ENCODE data around the gene UGT1A8.

The UGT1A8 gene

GRCh38 chr2:233603520-233603919 lies 13.9 kb upstream of the UGT1A8 start:
- TF ChIP-seq POLR2AphosphoS5 (IDR thresholded peaks at IDR 0.05; ENCODE audit: low read depth, low read length) (no peak), TAF1 (IDR thresholded peaks at IDR 0.05; ENCODE audit: borderline replicate concordance, insufficient read depth, low read length) (no peak), FOXP2 (optimal IDR thresholded peaks at IDR 0.05; ENCODE audit: borderline replicate concordance, extremely low read depth, extremely low read length, insufficient read depth) (no peak), REST (IDR thresholded peaks at IDR 0.05; ENCODE audit: insufficient read depth in 1 of 2, low read depth in 2 of 2, low read length in 2 of 2) (no peak), SIN3A (IDR thresholded peaks at IDR 0.05; ENCODE audit: borderline replicate concordance, insufficient read depth, low read length) (no peak)

GRCh38 chr2:233604826-233605225 lies 12.6 kb upstream of the UGT1A8 start:
- TF ChIP-seq FOXP2 (optimal IDR thresholded peaks at IDR 0.05; ENCODE audit: borderline replicate concordance, extremely low read depth, extremely low read length, insufficient read depth) = no peak
- TF ChIP-seq REST (IDR thresholded peaks at IDR 0.05; ENCODE audit: insufficient read depth in 1 of 2, low read depth in 2 of 2, low read length in 2 of 2) = no peak

GRCh38 chr2:233605680-233606079 lies 11.8 kb upstream of the UGT1A8 start:
- TF ChIP-seq REST (IDR thresholded peaks at IDR 0.05; ENCODE audit: insufficient read depth in 1 of 2, low read depth in 2 of 2, low read length in 2 of 2) (no peak), FOXP2 (optimal IDR thresholded peaks at IDR 0.05; ENCODE audit: borderline replicate concordance, extremely low read depth, extremely low read length, insufficient read depth) (no peak), POLR2AphosphoS5 (IDR thresholded peaks at IDR 0.05; ENCODE audit: low read depth, low read length) (no peak), TAF1 (IDR thresholded peaks at IDR 0.05; ENCODE audit: borderline replicate concordance, insufficient read depth, low read length) (no peak), SIN3A (IDR thresholded peaks at IDR 0.05; ENCODE audit: borderline replicate concordance, insufficient read depth, low read length) (no peak)

- no peak for TF ChIP-seq SIN3A (IDR thresholded peaks at IDR 0.05; ENCODE audit: borderline replicate concordance, insufficient read depth, low read length)
- no peak for TF ChIP-seq REST (IDR thresholded peaks at IDR 0.05; ENCODE audit: insufficient read depth in 1 of 2, low read depth in 2 of 2, low read length in 2 of 2)
- TF ChIP-seq FOXP2 (optimal IDR thresholded peaks at IDR 0.05; ENCODE audit: borderline replicate concordance, extremely low read depth, extremely low read length, insufficient read depth) = no peak
- TF ChIP-seq TAF1 (IDR thresholded peaks at IDR 0.05; ENCODE audit: borderline replicate concordance, insufficient read depth, low read length) = no peak
- no peak for TF ChIP-seq POLR2AphosphoS5 (IDR thresholded peaks at IDR 0.05; ENCODE audit: low read depth, low read length)
Observed at GRCh38 chr2:233611284-233611683, 6.1 kb upstream of the UGT1A8 start.

GRCh38 chr2:233620204-233620603 lies 2.8 kb downstream of the UGT1A8 start:
- TF ChIP-seq REST (IDR thresholded peaks at IDR 0.05; ENCODE audit: insufficient read depth in 1 of 2, low read depth in 2 of 2, low read length in 2 of 2) (no peak), FOXP2 (optimal IDR thresholded peaks at IDR 0.05; ENCODE audit: borderline replicate concordance, extremely low read depth, extremely low read length, insufficient read depth) (no peak), POLR2AphosphoS5 (IDR thresholded peaks at IDR 0.05; ENCODE audit: low read depth, low read length) (no peak), TAF1 (IDR thresholded peaks at IDR 0.05; ENCODE audit: borderline replicate concordance, insufficient read depth, low read length) (no peak), SIN3A (IDR thresholded peaks at IDR 0.05; ENCODE audit: borderline replicate concordance, insufficient read depth, low read length) (no peak)
